Inferior parietal cortex (tissue), 1 donor: Measurements from ENCODE around the gene HMHB1.
"Not testable (repeated sequence)": the region's sequence is repeated elsewhere in the genome, so short reads cannot be mapped to it uniquely, and the experiment has no call there.

Experiments
- DNase-seq: peaks from one replicate; pipeline ENCODE4 v3.0.0-alpha.2; 2016; ENCODE audit errors: extremely low spot score

HMHB1 gene

DNA sequence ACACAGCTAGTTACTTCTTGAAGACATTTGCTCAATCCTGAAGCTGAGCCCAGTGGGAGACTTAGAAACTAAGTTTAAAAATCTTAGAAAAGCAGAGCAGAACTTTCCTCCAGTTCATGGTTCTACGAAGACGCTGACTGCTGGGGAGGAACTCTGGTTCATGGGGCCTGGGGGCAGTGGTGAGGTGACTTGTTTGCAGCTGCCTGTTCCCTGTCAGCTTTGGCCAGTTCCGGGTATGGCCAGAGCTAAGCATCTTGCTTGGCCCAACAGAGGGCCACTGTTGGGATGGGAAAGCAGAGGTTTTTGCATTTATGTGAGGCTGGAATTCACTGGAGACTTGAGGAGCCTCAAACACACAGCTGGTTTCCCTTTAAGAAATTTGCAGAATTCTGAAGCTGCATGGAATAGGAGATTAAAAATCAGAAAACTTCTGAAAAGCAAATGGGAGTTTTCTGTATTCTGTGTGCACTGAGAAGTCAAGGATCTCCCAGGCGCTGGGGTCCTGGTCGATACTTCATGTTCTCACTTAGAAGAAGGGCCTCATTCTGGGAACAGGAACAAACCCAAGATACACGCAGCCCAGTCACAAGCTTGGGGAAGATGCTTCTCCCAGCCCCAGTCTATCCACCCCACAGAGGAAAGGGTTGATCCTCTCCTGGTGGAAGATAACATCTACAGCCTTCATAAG, 10.6 kb upstream of the HMHB1 start:
- DNase-seq: no peak

DNA sequence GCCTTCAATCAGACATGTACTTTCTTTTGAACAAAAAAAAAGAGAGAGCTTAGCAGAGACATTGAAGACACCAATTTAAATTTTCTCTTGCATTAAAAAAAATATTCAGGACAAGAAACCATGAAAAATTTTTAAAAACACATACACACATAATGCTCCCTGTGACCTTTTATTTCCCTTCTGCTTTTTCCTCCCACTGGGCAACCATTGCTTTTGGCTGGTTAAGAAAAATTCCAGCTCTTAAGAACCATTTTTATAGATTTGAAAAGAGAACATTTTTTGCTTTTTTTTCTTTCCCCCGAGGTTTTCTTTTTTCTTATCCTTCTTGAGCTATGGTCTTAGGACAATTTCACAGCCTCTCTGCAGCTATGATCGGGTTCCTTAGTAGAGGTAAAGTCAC, 6.1 kb upstream of the HMHB1 start:
- no peak for DNase-seq

DNA sequence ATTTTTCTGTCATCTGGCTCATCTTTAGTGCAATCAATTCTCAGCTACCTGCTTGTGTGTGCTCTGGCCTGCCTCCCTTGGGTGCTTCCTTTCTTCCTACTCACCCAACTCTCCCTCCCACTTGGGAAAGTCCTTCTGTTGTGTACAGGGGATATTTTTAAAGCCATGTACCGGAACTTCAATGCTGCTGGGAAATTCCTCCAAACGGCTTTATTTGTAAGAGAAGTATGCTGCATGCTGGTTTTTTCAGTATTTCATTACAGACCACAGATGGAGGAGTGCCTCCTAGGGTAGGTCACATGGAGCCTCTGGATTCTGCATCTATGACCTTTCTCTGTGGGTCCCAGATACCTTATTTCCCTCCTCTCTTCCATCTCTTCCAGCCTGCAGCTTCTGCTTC, 5.4 kb upstream of the HMHB1 start:
- peak; percentile 8 for DNase-seq

DNA sequence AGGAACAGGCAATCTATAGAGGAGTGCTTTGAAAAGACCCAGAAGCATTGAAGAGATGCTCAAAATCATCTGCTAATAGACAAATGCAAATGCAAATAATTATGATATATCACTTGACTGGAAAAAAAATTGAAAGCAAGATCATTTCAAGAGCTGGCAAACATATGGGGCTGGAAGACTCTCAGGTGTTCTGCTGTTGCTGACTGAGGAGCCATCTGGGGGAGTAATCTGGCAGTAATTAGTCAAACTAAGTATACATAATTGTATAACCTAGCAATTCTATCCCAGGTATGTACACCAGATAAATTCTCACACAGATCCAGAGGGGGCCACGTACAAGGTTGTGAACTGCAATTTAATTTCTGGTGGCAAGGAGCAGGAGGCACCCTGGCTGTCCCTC, 4.6 kb upstream of the HMHB1 start:
- DNase-seq: no peak

DNA sequence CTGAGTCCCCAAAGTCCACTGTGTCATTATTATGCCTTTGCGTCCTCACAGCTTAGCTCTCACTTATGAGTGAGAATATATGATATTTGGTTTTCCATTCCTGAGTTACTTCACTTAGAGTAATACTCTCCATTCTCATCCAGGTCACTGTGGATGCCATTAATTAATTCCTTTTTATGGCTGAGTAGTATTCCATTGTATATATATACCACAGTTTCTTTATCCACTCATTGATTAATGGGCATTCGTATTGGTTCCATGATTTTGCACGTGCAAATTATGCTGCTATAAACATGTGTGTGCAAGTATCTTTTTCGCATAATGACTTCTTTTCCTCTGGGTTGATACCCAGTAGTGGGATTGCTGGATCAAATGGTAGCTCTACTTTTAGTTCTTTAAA, 4.4 kb downstream of the HMHB1 start:
- DNase-seq: not testable (repeated sequence)

DNA sequence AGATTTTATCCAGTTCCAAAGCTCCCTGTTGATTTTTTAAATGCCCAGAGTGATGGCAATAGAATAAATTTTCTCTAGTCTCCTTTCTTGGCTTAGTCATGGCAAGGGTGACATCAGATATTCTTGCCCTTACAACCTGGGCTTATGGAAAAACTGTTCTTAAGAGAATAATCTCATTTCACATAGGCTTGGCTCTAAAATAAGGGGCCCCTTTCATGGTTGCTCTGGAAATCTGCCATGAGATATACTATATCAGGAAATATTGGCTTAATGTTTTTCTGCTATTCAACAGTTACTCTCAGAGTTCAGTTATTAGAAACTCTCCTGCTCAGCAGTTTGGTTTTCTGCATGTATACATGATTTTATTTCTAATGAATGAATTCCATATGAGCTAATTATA, 7.8 kb downstream of the HMHB1 start:
- DNase-seq: no peak

DNA sequence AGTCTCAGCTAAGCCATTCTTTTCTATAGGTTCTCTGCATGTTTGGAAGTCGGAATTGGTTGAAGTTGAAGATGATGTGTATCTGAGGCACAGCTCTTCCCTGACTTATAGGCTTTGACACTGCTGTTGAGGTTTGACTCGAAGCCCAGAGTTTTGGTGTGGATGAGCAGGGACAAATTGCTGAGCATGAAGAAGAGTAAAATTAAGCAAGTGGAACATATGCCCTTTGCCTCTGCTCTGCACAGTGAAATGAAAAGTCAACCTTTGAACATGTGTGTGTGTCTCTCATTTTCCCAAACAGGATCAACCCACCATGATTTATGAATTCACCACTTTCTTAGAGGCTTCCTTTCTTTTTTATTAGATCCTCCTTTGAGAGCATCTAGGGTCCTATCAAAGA, 8.5 kb downstream of the HMHB1 start:
- no peak for DNase-seq

DNA sequence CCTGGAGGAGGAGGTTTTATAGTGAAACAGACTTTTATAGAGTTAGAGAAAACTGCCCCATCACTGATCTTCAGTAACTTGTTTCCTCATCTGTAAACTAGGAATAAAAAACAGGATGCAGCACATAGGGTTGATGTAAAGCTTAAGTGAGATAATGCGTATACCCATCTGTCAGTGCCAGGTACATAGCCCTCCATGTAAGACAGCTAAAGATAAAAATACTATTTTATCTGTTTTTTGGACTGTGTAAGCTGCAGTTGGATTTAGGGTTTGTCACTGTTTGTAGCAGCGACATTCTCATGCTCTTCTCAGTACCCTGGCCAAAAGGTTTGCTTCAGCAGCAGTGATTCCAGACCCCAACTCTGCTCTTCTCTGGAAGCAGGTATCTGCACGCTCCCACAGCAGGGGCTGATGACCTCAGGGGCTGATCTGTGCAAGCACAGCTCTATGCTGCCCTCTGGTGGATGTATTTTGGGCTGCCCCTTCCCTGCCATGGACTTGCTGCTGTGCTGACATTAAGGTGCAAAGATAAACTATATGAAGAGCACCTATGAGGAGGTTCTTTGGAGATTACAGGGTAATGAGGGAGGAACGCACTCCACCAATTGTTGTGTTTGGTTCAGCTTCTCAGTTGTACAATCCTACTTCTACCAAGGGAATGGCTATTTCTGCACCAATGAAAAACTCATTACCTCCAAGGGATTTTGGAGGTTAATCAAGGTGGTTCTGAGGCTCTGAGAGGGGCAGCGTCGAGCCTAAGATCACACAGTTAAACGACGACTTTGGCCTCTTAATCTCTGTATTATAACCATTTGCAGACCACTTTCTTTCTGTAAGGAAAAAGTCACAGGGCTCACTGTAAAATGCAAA, 13.1 kb downstream of the HMHB1 start:
- DNase-seq: peak; percentile 87

DNA sequence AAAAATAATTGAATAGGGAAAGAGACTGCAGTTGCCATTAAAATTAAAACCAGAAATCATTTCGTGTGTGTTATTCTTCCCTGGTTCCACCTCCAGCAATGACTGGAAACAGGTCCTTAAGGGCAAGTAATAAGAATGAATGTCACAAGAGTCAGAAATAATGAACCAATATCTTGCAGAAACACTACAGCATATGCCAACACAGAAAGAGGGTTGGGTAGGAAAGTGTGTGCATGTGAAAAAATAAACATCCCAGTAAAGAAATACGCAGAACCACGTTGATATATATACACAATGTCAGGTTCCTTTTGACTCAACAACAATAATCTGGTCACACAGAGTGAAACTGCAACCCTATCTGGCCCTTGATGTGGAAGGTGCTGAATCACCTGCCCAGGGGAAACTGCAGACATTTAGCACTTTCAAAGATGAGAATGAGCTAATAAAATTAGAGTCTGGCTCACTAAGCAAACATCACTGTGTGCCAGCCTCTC, 15.0 kb downstream of the HMHB1 start:
- no peak for DNase-seq

DNA sequence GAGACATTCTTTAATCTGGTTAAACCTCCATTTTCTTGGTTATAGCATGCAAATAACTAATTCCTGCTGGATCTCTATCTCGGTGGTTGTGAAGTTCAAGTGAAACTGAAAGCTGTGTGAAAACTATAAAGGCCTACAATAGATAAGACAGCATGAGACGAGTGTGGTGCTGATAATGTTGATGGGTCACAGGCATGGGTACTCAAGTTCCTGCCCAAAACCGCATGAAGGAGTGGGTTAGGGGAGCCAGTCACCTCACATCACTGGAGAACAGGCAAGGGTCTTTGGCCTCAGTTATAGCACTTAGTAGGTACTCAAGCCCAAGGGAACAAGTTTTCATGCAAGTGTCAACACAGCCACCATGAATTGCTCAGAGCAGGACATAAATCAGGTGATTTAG, 16.7 kb downstream of the HMHB1 start:
- no peak for DNase-seq

DNA sequence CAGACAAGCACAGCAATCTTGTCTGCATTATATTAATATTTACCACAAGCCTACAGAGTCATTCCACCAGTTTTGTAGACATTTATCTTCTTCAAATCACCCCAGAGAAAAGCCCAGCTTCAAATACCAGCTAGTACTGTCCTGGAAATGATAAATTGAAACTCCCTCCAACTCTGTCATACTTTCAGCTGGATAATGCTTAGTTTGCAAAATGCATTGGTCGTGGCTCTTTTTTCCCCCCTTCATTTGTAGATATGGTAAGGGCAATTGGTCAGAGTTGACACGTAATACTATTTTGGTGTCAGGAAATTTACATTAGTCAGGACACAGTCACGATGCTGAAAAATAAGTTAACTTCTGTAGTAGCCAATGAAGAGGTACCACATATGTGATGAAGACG, 21.2 kb downstream of the HMHB1 start:
- DNase-seq: no peak

DNA sequence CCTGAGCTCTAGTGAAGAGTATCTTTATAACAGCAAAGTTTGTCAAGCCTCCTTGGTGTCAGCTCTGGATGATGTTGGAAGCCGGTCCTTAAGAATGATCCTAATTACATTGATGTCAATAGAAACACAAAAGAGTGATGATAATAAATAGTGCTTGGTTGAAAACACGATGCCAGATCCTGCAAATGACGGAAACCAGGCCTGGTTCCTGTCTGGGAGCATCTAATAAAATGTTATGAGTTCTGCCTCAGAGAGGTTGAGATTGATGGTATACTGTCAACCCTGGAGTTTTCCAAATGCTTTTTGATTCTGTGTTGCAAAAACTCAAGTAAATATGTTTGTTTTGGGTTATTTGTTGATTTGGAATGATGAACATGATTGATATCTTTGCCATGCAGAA, 23.3 kb downstream of the HMHB1 start:
- no peak for DNase-seq

DNA sequence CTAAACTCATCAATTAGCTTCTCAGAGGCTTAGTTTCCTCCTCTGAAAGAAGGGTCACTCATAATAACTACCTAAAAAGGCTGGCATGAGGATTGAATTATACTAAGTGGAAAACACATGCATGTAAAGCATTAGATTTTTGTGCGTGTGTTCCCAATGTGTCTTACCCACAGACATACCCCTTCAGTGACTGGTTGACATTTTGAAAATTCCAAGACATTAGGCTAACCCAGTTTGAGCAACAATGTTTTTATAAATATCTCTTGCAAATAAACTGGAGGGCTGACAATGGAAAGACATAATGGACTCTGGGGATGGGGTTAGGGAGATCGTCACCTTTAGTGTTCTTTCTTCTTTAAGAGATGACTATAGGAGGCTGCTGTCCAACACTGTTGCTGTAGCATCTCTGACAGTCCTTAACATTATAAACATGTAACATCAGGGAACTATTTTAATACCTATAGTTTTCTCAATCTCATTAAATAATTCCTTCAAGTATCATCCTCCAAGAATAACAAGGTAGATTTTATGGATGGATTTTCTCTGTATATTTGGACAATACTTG, 24.3 kb downstream of the HMHB1 start:
- DNase-seq: no peak

DNA sequence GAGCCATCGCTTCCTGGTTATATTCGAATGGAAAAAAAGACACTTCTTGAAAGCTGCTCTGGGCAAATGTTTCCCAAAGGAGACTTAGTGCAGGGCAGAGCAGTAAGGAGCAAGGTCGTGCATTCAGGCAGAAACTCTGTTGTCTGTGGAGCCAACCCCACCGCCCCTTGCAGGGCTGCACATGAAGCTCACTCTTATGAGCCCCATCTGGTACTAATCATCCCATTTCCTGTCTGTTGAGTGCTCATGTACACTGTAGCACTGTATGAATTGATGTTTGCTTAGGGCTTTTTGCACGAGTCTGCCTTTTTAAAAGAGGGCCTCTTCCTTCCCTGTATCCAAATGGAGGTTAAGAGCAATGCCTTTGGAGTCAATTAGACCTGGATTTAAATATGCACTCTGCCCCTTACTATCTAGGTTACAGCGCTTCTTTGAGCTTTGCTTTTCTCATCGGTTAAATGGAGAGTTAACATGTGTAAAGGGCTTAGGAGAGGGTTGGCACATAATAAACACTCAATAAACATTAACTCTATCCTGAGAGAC, 25.4 kb downstream of the HMHB1 start:
- no peak for DNase-seq

DNA sequence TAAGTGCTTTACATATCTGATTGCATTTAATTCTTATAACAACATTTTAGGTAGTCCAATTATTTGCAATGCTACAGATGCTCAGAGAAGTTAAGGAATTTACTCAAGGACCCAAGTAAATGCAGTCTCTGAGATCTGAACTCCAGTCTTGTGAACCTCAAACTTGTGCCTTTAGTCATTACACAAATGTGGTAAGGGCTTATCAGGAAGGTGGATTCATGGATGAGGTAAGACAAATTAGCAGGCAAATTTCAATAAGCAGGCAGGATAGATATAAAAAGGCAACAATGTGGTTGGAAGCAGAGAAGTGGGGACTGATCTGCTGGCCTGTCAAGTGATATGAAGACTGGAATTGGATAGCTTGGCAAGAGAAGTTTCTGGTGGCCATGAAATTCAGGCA, 29.5 kb downstream of the HMHB1 start:
- DNase-seq: no peak

DNA sequence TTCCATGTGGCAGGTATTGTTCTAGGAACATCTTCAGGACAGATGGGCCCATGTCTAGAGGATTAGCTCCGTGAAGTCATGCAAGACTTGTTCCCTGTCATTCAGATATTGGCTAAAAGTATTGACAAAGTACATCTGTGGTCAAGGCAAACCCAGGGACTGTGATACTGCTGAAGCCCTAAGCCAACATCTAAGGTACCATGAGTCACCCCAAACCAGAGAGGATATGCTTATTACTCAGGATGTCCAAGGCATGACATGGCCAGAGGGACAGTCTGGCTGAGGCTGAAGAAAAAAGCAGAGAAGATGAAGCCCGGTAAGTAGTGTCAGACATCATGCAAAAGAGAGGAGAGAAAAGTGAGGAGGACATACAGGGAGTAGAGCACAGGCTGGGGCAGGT, 31.0 kb downstream of the HMHB1 start:
- no peak for DNase-seq

DNA sequence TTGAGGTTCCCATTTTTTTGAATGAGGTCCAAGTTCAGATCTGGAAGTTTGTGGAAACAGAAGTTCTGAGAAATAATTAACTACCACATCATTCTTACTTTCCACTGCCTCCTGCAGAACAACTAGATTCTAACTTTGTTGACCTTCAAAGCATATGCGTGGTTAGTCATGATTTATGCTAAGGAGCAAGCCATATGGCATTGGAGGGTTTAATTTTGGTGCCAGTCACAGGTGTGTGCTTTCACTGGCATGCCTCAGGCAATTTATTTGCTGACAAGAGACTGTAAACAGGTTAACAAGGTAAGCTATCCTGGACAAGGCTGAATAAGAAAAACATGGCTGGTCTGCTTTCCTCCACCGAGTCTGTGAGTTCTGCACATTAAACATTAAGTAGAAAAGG, 31.5 kb downstream of the HMHB1 start:
- DNase-seq: no peak

DNA sequence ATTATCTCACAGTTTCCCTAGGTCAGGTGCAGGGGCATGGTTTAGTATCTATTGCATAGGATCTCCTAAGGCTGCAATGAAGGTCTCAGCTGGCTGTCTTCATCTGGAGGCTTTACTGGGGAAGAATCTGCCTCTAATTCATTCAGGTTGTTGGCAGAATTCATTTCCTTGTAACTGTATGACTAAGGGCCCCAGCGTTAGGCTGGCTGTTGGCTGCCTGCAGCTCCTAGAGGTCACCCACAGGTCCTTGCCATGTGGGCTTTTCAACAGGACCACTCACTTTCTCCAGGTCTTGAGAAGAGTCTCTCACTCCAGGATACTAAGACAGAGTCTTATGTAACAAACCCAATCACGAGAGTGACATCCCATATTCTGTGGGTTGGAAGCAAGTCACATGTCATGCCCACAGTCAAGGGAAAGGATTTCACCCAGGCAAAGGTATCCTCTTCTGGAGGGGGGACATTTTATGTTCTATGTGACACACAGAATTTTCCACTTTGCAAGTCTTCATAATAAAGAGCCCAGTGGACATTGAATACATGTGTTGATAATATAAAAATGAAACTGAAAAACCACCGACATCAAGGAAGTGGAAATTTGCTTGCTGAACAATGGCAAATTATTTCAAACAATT, 38.2 kb downstream of the HMHB1 start:
- DNase-seq: no peak

DNA sequence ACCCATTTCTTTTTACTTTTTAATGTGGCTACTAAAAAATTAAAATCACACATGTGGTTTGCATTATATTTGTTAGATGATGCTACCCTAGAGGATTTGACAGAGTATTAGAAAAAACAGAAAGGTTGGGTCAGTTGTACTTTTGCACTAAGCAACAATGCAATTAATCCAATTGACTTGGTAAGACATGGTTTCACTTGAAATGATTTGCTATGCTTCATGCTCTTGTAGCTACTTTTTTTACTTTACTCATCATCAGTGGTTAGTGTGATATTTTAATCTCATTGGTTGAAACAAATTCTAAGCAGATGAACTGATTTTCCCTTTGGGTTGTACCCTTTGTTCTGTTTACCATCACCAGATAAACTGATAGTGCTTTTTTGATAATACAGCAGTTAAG, 39.4 kb downstream of the HMHB1 start:
- DNase-seq: no peak

DNA sequence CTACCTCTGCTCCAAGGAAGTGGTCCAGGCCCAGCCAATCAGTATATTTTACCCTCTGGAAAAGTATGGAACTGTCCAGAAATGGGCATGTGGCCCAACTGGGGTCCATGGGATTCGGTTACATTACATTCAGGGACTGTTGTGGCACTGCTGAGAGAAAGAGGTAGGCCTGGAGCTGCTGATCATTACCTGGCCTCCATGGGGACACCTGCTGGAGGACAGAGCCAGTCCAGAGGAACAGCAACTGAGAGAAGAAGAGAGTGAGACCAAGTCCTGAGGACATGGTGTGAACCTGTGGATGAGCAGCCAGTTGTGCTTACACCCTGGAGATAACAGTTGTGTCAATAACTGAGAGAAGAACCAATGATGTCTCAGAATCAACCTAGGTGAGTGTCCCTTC, 48.2 kb downstream of the HMHB1 start:
- no peak for DNase-seq

DNA sequence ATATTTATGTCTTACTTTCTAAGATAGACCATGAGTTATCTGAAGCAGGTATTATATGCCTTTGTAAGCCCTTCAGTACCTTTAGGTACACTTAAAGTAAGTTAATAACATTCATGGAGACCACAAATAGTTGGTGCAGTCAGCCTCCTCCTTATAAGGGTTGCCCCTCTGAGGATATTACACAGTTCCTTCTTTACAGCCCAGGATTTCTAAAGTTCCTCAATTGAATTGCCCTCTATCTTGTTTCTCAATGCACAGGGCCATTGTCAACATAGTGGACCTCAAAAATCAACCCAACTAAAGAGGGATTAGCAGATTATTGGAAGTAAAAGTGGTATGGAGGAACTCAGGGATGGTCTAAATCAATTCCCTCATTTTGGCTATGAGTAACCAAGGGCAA, 50.3 kb downstream of the HMHB1 start:
- no peak for DNase-seq

DNA sequence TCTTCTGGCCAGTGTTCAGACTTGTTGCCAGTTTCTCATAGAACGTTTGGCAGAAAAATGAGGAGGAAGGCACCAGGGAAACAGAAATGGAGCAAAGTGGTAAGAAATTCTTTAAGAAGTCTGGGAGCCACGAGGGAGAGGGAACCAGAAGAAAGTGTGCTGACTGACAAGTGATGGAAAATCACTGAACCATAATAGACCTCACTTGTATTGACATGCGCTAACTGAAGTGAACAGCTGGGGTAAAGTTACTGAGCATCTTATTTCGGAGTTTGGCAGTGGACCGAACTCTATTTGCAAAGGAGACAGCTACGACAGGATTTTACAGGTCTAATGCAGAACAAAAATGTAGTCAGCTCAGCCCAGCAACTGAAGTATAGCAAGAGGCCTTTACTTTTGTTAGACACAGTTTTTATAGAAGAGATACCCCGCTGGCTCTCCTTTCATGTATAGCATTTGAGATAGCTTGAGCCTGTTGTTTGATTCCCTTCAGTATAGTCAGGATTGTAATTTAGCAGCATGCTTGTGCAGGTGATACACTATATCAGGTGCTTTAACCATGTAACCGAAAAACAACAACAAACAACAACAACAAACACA, 53.6 kb downstream of the HMHB1 start:
- DNase-seq: peak; percentile 50
